Femur (tissue), 1 donor: ENCODE data around the gene USH1C.

Experiments used
- DNase-seq: peaks from one replicate; pipeline ENCODE4 v3.0.0-alpha.2; 2017

USH1C gene

DNA sequence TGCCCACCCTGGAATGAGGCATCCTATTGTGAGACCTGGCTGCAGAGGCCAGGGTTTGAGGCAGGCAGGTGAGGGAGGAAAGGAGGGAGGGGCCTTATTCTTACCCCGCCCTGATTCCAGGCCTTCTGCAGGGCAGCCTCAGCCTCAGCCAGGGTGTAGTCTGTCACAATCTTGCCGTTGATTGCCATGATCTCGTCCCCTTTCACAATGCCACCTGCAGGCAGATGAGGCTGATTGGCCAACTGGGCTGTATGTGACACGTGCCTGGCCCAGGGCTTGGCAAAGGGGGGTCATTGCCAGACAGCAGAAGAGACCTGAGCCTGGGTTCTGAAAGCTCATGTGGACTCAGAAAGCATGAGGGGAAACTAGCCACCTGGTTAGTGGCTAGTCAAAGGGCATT is 46.2 kb downstream of the USH1C start:
- DNase-seq = no peak

GRCh38 chr11:17496406-17496805 is 47.8 kb downstream of the USH1C start:
- no peak for DNase-seq

DNA sequence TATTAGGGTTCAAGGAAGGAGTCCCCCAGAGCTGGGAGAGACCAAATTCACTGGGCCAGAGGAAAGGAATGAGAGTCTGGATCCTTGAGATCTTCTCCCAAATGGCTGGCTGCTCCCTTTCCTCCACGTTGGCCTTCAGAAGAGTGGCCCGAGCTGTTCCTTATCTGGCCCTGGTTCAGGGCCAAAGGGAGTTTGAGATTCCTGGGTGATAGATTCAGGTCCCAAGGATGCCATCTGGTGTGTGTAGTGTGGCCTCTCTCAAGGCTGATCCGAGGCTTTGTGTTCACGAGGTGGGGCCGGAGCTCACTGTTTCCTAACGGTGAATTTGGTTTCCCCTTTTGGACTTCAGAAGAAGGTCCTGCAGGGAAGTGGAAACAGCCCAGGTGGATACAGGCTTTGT is 50.2 kb downstream of the USH1C start:
- DNase-seq = no peak

- DNase-seq = no peak
Measured at GRCh38 chr11:17490938-17491337, 53.3 kb downstream of the USH1C start.

- DNase-seq = no peak
Measured at GRCh38 chr11:17490232-17490631, 54.0 kb downstream of the USH1C start.

DNA sequence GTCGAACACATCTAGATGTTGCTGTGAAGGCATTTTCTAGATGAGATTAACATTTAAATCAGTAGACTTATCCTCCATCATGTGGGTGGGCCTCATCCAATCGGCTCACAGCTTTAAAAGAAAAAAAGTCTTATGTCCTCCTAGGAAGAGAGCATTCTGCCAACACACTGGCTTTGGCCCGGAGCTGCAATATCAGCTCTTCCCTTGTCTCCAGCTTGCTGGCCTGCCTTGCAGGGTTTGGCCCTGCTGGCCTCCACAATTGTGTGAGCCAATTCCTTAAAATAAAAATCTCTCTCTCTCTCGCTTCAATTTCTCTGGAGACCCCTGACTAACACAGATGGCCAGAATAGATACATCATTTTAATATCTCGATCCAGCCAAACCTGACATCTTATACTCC is 54.5 kb downstream of the USH1C start:
- DNase-seq = peak; percentile 43

GRCh38 chr11:17488563-17488962 is 55.7 kb downstream of the USH1C start:
- no peak for DNase-seq

- no peak for DNase-seq
Measured at GRCh38 chr11:17486646-17487045, 57.6 kb downstream of the USH1C start.

- no peak for DNase-seq
Measured at GRCh38 chr11:17483505-17483904, 60.7 kb downstream of the USH1C start.

GRCh38 chr11:17481905-17482304 is 62.3 kb downstream of the USH1C start:
- no peak for DNase-seq

DNA sequence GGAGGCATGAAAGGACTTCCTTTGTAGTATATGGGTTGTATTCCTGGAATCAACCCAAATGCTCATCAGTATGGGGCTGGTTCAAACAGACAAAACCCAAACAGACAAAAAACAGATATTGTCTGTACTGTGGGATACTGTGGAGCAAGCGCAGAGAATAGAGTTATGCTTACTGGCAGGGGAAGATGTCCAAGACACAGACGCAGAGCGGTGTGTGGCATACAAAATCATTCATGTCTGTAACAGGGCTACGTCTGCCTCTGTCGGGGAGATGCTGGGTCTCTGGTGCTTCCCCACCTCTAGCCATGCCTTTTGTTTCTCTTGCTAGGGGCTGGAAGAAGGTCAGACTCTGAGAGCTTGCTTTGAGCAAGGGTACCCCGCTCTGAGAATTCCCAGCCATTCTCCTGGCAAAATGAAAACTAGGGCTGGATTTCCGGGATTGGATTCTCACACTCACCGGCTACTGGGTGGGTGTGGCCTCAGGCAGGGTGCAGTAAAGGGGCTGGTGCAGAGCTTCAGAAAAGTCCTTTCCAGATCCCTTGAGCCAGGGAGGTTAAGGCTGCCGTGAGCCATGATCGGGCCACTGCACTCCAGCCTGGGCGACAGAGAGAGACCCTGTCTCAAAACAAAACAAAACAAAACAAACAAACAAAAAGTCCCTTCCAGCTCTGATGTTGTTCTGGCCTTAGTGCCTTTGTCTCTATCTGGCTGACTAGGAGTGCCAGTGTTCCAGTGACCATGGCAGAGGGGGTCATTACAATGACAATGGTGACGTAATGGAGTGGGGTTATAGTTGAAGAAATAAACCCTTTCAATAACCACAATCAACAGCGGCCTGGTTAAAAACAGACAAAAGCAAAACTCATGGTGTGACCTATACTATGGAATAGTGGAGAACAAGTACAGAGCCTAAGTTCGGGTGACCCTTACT is 64.7 kb downstream of the USH1C start:
- DNase-seq = no peak

GRCh38 chr11:17478070-17478469 is 66.1 kb downstream of the USH1C start:
- no peak for DNase-seq

DNA sequence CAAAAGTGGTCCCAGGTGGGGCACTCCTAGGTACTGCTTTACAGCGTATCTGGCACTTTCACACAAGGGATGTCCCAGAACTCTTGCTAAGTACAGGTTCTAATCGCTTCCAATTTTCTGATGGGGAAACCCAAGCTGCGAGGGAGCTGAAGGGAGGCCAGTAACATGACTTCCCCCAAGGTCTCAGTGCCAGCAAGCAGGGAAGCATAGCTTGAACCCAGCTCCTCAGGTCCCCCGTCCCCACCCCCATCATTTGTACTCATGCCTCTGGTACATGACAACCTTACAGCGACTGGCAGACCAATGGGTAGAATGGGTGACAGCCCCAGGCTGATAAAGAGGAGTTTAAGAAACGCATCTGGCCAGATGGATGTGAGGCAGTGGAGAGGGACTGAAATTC is 66.9 kb downstream of the USH1C start:
- no peak for DNase-seq

DNA sequence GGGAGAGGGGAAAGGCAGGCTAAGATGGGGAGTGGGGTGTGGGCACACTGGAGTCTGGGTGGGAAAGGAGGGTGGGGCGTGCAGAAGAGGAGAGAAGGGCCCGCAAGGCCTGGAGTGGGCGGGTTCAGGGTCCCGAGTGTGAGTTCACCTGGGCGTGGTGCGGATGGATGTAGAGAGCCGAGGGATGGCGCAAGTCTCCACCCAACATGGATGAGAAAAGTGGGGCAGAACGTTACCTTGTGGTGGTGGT is 67.2 kb downstream of the USH1C start:
- no peak for DNase-seq

GRCh38 chr11:17476317-17477083 is 67.7 kb downstream of the USH1C start, which contains the start of gene ABCC8:
ABCC8 (minus strand) TSS chr11:17476845; CDS start chr11:17476776, 69 bp downstream.
- no peak for DNase-seq

DNA sequence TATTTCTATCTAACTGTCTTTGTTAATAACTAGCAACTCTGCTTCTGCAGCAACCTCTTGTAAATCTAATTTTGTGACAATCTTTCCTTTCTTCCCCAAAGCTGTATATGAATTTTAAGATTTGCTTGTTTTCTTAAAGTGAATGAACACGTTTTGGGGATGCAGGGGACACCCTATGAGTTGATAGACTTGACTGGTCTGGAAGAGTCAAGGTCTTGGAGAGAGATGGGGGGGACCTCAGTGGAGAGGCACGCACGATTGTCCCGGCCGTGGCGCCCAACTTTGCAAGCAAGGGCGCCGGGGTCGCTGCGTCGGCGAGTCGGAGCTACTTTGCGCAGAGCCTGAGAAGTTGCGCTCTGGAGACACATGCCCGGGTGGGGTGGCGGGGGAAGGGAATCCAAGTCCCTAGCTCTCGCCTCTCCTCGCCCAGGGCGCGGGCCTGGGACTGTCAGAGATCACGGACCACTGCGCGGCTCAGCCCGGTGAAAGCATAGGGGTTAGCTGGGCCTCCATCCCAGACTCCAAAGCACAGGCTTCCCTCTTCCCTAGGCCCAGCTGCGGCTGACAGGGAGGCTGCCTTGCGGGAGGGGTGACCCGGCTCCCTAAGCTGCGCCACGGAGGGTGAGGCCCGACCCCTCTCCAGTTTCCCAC is 68.4 kb downstream of the USH1C start:
- no peak for DNase-seq

- no peak for DNase-seq
Measured at GRCh38 chr11:17473071-17473744, 71.0 kb downstream of the USH1C start.

DNA sequence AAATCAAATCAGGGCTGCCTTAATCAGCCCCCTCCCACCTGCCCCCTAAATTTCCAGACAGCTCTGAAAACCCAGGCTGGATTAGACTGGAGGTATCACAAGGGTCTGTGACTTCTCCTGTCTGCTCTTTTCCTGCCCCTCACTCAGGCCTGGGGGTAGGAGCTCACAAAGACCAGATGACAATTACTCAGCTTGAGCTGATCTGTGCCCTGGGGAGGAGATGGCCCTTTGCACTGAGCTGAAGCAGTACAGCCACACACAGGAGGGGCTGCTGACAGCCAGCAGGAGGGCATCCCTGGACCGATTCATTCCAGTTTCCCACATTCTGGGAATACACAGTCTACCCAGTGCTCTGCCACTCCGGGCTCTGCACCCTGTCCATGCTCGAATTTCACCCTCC is 71.7 kb downstream of the USH1C start:
- no peak for DNase-seq

- no peak for DNase-seq
Measured at GRCh38 chr11:17471501-17471900, 72.7 kb downstream of the USH1C start.

GRCh38 chr11:17469998-17470397 is 74.2 kb downstream of the USH1C start:
- DNase-seq = no peak

DNA sequence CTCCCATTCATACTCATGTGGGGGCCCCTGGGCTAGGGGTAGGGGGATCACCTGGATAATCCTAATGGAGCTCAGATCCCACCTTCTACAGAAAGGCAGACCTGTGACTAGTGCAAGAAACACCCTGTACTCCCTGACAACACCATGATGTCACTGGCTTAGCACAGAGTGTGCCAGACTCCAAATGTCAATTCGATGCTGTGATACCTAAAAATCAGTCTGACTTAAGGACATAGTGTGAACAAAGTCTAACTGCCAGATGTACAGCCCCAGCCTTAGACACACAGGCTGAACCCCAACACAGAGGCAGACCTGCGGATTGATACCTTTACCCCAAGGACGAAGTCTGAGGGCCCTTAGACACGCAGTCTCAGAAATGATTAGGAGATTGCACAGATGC is 76.1 kb downstream of the USH1C start:
- DNase-seq = no peak

GRCh38 chr11:17463546-17464174 is 80.6 kb downstream of the USH1C start:
- no peak for DNase-seq

DNA sequence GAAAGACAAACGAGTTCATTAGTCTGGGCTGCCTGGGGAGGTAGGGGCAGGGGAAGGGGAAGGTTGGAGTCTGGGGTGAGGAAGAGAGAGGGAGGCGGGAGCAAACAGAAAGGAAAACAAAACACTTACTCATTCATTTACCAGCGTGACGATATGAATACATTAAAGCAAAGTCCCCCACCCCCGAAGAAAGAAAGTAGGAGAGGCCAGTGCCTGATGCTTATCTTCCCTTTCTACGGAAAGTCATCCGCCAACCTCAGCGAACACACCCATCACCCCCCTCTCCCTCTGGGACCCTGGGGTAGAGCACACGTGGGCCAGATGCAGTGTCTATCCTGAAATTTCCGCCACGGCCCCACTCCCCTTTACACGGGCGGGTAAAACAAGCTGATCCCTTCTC is 81.3 kb downstream of the USH1C start:
- no peak for DNase-seq
